GM12878 (cell line): Measurements from ENCODE around the gene PROB1. TPM values are rescaled to one million over a fixed set of nuclear protein-coding genes. Genes with fewer than 3 reads are reported as not detected.

Source experiments
- CREM ChIP-seq: IDR thresholded peaks from 2 replicates; pipeline ENCODE4 v1.6.1; 2014; ENCODE audit warnings: antibody characterized with exemption, low read depth
- E2F4 ChIP-seq: IDR thresholded peaks from 2 replicates; pipeline ENCODE4 v1.6.1; 2012; ENCODE audit warnings: low read depth, low read length, improper control_type of control experiment
- ETV6 ChIP-seq, 2 experiments: fragments of 450-650 bp in 1 of 2; IDR thresholded peaks in 1 of 2; conservative IDR thresholded peaks in 1 of 2; 2 replicates each; pipeline ENCODE4 v1.6.1; 2014; ENCODE audit warnings: antibody characterized with exemption in 1 of 2, borderline replicate concordance in 1 of 2, low read depth in 1 of 2, mild to moderate bottlenecking in 1 of 2, moderate library complexity in 1 of 2
- GATAD2B ChIP-seq: fragments of 450-650 bp; conservative IDR thresholded peaks from 2 replicates; pipeline ENCODE4 v1.6.1; 2017; ENCODE audit warnings: low read depth, mild to moderate bottlenecking, moderate library complexity
- IRF5 ChIP-seq: fragments of 450-650 bp; IDR thresholded peaks from 2 replicates; pipeline ENCODE4 v1.6.1; 2017; ENCODE audit warnings: borderline replicate concordance
- KLF5 ChIP-seq: fragments of 450-650 bp; IDR thresholded peaks from 2 replicates; pipeline ENCODE4 v1.6.1; 2014; ENCODE audit warnings: mild to moderate bottlenecking; ENCODE audit not compliant: partially characterized antibody
- SIN3A ChIP-seq: IDR thresholded peaks from 2 replicates; pipeline ENCODE4 v1.6.1; 2012; ENCODE audit warnings: low read depth, low read length, improper control_type of control experiment
- TCF3 ChIP-seq: IDR thresholded peaks from 2 replicates; pipeline ENCODE4 v1.6.1; 2012; ENCODE audit warnings: low read depth, mild to moderate bottlenecking, low read length, borderline replicate concordance; ENCODE audit not compliant: insufficient read depth
- YY1 ChIP-seq: IDR thresholded peaks from 2 replicates; pipeline ENCODE4 v1.6.1; 2011; ENCODE audit warnings: low read depth, mild to moderate bottlenecking, low read length
- ZNF384 ChIP-seq: IDR thresholded peaks from 2 replicates; pipeline ENCODE4 v1.6.1; 2012; ENCODE audit warnings: low read depth, mild to moderate bottlenecking, low read length, improper control_type of control experiment, borderline replicate concordance
- polyA plus RNA-seq, 11 experiments: library from polyadenylated mRNA; depleted of rRNA in 4 of 11; unstranded in 6 of 11; stranded (reverse) in 5 of 11; fragments of >200 nt; fragmentation: Nextera tagmentation in 4 of 11; fragmentation: Illumina TruSeq in 1 of 11; extraction: Ambion mirVana in 4 of 11; extraction: Trizol in 1 of 11; gene quantifications; 1 replicate in 1 of 11; 2 replicates in 10 of 11; pipeline versions ENCODE4 v1.2.1 to v1.2.3, GENCODE V29; 2011 to 2016; ENCODE audit warnings: inconsistent platforms in 2 of 11, missing spikeins in 2 of 11, low read depth in 1 of 11
- total RNA-seq, 4 experiments: library from RNA; depleted of rRNA in 3 of 4; stranded (reverse); fragments of >200 nt in 3 of 4; fragmentation: Illumina TruSeq in 1 of 4; extraction: Trizol in 1 of 4; gene quantifications; 2 replicates each; pipeline versions ENCODE4 v1.2.1 to v1.2.3, GENCODE V29; 2013 to 2021
- TF ChIP-seq, protein P1 (sequence below), 3 experiments: IDR thresholded peaks in 2 of 3; conservative IDR thresholded peaks in 1 of 3; 2 replicates each; pipeline ENCODE4 v1.5.1; 2011; ENCODE audit warnings: low read depth in 3 of 3, low read length in 3 of 3, mild to moderate bottlenecking in 3 of 3, control low read depth in 2 of 3, moderate library complexity in 2 of 3, inconsistent platforms in 1 of 3, mixed read lengths in 1 of 3; ENCODE audit not compliant: control insufficient read depth in 2 of 3, insufficient read depth in 1 of 3; ENCODE audit errors: extremely low read depth in 1 of 3
- TF ChIP-seq, protein P2 (sequence below): fragments of 450-650 bp; conservative IDR thresholded peaks from 2 replicates; pipeline ENCODE4 v1.6.1; 2017; ENCODE audit warnings: mild to moderate bottlenecking, moderate library complexity
- TF ChIP-seq, protein P3 (sequence below): fragments of 150-350 bp; IDR thresholded peaks from 2 replicates; pipeline ENCODE4 v1.6.1; 2016; ENCODE audit warnings: low read depth, low read length

The PROB1 gene
- total and polyA plus RNA-seq, 10 of the 15 experiments (the other 5 are each of a cell fraction or from before 2014, with no cell fraction given), result 0.14 to 8.1 (median 2.9) TPM

DNA sequence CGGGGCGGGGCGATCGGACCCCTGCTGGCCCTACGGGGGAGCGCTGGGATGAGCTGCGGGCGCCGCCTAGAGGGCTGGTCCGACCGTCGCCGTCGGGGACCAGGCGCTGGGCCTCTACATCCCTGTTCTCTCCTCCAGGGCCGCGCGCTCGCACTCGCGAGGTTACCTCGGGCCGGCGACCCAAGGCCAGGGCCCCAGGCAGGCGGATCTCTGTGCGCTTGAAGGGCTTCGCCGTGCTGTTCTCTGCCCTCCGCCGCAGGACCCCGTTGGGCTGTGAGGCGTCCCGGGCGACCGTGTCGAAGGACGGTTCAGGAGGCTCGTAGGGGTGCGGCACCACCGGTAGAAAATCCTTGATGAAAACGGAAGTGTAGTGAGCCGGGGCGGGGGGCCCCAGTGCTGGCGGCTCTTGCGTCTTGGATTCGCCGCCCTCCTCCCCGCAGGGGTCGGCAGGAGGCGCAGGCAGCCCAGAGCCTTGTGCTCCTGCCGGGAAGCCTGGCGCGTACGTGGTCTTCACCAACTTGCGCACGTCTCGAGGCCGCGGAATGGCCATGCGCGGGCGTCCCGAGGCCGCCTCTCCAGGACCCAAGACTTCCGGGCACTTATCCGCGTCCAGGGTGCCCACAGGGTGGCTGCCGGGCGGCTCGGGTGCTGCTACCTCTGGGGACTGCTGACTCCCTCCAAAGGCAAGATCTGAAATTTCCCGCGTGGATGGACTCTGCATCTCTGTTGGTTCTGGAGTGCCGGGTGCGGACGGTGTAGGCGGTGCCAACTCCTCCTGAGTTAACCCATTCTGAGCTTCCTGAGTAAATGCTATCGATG, 2.0 kb downstream of the PROB1 start (continued):
- TF ChIP-seq, protein P1, sequence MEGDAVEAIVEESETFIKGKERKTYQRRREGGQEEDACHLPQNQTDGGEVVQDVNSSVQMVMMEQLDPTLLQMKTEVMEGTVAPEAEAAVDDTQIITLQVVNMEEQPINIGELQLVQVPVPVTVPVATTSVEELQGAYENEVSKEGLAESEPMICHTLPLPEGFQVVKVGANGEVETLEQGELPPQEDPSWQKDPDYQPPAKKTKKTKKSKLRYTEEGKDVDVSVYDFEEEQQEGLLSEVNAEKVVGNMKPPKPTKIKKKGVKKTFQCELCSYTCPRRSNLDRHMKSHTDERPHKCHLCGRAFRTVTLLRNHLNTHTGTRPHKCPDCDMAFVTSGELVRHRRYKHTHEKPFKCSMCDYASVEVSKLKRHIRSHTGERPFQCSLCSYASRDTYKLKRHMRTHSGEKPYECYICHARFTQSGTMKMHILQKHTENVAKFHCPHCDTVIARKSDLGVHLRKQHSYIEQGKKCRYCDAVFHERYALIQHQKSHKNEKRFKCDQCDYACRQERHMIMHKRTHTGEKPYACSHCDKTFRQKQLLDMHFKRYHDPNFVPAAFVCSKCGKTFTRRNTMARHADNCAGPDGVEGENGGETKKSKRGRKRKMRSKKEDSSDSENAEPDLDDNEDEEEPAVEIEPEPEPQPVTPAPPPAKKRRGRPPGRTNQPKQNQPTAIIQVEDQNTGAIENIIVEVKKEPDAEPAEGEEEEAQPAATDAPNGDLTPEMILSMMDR (IDR thresholded peaks at IDR 0.05 in 2 of 3, conservative IDR thresholded peaks at IDR 0.05 in 1 of 3; ENCODE audit: control insufficient read depth in 2 of 3, extremely low read depth in 1 of 3, insufficient read depth in 1 of 3, low read depth in 3 of 3, low read length in 3 of 3), result peak; percentile 89 to 98 (median 90)
- TF ChIP-seq ETV6 (conservative IDR thresholded peaks at IDR 0.05 in 1 of 2, IDR thresholded peaks at IDR 0.05 in 1 of 2; ENCODE audit: borderline replicate concordance in 1 of 2, low read depth in 1 of 2) (peak in 1 of 2 experiments; percentile 42; a peak in 1 of 4 replicates), TCF3 (peak; percentile 27; the same call in 1 of the 2 replicates), IRF5 (no peak), YY1 (peak; percentile 77), KLF5 (peak; percentile 18), CREM (peak; percentile 62), SIN3A (peak; percentile 94), GATAD2B (peak; percentile 64; the same call in 1 of the 2 replicates), E2F4 (peak; percentile 90), ZNF384 (no peak)
- TF ChIP-seq, protein P2, sequence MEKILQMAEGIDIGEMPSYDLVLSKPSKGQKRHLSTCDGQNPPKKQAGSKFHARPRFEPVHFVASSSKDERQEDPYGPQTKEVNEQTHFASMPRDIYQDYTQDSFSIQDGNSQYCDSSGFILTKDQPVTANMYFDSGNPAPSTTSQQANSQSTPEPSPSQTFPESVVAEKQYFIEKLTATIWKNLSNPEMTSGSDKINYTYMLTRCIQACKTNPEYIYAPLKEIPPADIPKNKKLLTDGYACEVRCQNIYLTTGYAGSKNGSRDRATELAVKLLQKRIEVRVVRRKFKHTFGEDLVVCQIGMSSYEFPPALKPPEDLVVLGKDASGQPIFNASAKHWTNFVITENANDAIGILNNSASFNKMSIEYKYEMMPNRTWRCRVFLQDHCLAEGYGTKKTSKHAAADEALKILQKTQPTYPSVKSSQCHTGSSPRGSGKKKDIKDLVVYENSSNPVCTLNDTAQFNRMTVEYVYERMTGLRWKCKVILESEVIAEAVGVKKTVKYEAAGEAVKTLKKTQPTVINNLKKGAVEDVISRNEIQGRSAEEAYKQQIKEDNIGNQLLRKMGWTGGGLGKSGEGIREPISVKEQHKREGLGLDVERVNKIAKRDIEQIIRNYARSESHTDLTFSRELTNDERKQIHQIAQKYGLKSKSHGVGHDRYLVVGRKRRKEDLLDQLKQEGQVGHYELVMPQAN, result peak; percentile 97
- TF ChIP-seq, protein P3, sequence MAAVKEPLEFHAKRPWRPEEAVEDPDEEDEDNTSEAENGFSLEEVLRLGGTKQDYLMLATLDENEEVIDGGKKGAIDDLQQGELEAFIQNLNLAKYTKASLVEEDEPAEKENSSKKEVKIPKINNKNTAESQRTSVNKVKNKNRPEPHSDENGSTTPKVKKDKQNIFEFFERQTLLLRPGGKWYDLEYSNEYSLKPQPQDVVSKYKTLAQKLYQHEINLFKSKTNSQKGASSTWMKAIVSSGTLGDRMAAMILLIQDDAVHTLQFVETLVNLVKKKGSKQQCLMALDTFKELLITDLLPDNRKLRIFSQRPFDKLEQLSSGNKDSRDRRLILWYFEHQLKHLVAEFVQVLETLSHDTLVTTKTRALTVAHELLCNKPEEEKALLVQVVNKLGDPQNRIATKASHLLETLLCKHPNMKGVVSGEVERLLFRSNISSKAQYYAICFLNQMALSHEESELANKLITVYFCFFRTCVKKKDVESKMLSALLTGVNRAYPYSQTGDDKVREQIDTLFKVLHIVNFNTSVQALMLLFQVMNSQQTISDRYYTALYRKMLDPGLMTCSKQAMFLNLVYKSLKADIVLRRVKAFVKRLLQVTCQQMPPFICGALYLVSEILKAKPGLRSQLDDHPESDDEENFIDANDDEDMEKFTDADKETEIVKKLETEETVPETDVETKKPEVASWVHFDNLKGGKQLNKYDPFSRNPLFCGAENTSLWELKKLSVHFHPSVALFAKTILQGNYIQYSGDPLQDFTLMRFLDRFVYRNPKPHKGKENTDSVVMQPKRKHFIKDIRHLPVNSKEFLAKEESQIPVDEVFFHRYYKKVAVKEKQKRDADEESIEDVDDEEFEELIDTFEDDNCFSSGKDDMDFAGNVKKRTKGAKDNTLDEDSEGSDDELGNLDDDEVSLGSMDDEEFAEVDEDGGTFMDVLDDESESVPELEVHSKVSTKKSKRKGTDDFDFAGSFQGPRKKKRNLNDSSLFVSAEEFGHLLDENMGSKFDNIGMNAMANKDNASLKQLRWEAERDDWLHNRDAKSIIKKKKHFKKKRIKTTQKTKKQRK, result no peak
